LHCN-M2 (cell line): ENCODE measurements around the gene TEX38. TPM values are rescaled to one million over a fixed set of nuclear protein-coding genes. Genes with fewer than 3 reads are reported as not detected.
"Not testable (repeated sequence)": the region's sequence is repeated elsewhere in the genome, so short reads cannot be mapped to it uniquely, and the experiment has no call there.

Source experiments
- DNase-seq: peaks from one replicate; pipeline ENCODE4 v3.0.0-alpha.2; 2012; ENCODE audit warnings: low read depth
- total RNA-seq: library from RNA; depleted of rRNA; stranded (reverse); fragments of >200 nt; gene quantifications from 2 replicates; pipeline ENCODE4 v1.2.3, GENCODE V29; 2014

The TEX38 gene
- total RNA-seq, 1 experiment from 2014 or later: 0.17 TPM

DNA sequence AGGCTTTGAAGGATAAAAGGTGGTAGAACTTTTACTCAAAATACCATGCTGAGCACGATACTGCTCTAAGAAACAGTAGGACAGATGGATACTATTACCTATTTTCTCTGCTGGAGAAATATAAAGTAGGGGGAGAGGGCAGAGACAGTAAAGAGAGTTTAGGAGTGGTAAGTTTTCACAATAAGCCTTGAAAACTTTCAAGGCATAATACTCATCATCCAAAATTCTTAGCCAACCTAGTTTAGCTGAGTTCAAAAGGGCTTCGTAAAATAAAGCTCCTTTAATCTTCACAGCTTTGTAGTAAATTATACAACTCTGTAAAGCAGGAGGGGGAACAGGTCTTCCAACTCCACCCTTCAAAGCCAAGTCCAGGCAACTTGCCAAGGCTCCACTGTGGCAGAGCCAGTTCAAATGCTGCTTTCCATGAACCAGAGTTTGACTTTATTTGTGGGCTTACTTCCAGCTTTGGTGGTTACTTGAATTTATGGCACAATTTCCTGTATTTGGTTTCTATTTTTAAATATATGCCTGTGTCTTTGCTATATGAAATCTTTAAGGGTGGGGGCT, 15.5 kb downstream of the TEX38 start:
- no peak for DNase-seq

DNA sequence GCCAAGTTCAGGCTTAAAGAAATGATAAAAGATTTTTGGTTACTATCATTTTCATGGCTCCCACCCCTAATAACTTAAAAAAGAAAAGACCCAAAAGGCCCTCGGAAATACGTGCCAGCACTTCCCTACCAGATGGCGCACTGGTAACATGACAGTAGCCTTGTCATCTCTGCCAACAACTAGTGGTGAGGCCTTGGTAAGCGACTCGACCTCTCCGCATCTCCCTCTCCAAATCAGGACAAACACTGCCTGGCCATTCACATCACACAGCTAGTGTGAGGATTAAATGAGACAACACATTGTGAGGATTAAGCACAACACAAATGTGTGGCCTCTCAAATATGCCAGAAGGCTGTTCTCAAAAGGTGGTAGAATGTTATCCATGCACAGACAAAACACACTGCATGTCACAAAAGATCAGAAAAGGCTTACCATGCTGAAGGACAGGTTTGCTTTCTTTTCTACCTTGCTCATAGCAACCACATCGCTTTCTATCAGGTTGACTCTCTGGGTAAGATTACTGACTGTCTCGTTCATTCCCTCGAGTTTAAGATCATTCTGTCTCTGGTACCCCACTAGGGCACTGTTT, 16.4 kb downstream of the TEX38 start:
- no peak for DNase-seq

DNA sequence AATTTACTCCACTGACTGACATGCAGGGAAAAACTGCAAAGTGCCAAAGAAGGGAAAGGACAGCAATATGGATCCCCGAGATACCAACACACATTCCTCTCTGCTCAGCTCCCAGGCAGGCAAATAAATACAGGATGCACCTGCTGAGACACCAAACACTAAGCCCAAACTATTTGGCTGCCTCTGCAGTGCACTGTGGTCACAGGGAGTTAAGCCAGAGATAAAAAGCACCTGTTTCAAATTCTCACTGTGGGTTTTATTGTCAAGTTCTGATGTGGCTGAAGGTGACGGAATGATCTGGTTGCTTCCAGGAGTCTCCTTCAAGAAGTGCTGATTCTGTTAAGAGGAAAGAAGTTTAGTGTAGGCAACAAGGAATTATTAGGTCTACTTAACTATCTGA, 17.7 kb downstream of the TEX38 start:
- peak; percentile 26 for DNase-seq

- no peak for DNase-seq
Observed at GRCh38 chr1:46689897-46690296, 18.2 kb downstream of the TEX38 start.

DNA sequence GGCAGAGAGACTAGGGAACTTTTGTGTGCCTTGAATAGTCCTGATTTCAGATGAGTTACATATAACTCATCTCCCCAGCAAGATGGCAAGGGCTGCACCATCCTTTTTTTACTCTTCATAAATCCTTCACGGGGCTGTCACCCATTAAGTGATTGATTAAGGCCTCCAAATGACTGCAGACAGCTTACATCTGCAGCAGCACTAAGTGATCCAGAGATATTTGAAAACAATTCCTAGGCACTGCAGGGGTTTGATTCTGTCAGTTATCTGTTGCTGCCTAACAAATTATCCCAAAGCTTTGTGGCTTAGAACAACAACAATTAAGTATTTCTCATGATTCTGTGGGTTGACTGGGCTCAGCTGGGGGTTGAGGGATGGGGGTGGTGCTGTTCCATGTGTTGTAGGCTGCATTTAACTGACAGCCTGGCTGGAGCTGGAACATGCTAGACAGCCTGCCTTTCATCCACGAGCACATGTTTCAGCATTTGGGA, 19.3 kb downstream of the TEX38 start:
- no peak for DNase-seq

DNA sequence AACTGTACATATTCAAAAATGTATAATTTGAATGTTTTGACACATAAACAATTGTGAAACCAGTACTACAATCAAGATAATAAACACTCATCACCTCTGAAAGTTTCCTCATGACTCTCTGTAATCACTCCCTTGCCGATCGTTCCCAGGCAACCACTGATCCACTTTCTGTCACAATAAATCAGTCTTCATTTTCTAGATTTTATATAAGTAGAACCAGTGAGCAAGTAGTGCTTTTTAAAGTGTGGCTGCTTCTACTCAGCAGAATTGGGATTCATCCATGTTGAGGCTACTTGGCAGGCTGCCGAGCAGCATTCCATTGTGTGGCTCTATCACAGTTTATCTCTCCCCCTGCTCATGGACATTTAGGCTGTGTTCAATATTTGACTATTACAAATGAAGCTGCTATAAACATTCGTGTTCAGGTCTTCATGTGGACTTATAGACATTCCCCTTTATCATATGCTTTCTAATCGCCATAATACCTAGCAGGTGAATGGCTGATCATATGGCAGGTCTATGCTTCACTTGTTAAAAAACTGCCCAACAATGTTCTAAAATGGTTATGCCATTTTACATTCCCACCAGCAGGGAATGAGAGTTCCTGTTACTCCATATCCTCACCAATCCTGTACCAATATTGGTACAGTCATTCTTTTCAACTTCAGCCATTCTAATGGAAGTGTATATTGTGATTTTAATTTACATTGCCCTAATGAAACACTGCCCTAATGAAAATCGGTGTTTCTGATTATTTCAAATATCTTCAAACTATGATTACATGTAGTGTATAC, 20.5 kb downstream of the TEX38 start:
- DNase-seq: no peak

- DNase-seq: no peak
Observed at GRCh38 chr1:46692811-46693770, 21.4 kb downstream of the TEX38 start.

- not testable (repeated sequence) for DNase-seq
Observed at GRCh38 chr1:46694676-46695075, 23.0 kb downstream of the TEX38 start.

- no peak for DNase-seq
Observed at GRCh38 chr1:46697053-46697452, 25.4 kb downstream of the TEX38 start.

DNA sequence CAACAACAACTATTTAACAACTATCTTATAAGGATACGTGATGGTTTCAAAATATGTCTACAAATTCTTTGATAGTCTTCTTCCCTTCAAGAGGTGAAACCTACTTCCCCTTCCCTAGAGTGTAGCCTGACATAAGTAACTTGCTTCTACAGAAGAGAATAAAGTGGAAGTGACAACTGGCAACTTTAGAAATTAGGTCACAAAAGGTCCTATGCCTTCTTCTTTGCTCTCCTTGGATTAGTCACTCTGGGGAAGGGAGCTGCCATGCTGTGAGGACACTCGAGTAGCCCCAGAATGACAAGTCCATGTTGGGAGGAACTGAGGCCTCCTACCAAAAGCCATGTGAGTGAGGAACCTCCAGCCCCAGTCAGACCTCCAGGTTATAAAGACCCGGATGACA, 28.0 kb downstream of the TEX38 start:
- DNase-seq: no peak

DNA sequence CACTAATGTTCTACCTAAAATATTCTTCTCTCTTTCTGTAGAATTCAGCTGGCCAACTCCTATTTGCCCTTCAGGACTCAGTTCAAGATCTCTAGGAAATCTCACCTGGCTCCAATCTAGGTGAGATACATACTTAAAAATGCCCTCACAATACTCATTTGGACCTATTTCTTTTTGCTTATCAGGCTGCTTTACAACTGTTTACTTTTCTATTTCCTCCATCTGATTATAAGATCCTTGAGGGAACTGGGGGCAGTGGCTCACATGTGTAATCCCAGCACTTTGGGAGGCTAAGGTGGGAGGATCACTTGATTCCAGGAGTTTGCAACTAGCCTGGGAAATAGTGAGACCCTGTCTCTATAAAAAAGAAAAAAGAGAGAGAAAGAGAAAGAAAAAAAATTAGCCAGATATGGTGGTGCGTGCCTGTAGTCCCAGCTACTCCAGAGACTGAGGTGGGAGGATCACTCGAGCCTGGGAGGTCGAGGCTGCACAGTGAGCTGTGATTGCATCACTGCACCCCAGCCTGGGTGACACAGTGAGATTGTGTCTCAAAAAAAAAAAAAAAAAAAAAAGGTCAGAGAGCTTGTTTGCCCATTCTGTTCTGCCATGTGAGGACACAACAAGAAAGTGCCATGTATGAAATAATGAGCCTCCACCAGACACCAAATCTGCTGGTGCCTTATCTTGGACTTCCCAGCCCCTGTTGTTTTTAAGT, 32.4 kb downstream of the TEX38 start:
- DNase-seq: no peak

GRCh38 chr1:46705408-46705807, 33.8 kb downstream of the TEX38 start:
- no peak for DNase-seq

DNA sequence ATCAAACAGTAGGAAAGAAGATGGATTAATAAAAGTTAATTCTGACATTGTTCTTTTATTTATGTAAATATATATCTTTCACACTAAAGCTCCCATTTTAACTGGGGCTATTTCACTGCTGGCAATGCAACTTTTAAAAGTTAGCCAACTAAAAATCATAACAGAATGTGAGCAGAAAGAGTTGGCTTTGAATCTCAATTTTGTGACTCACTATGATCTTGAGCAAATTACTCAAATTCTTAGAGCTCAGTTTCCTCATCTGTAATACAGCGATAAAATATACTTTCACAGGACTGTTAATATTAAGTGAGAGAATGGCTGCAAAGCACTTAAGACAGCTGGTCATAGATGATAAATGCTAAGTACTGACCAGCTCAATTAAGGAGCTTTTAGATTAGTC, 36.5 kb downstream of the TEX38 start:
- no peak for DNase-seq

GRCh38 chr1:46714976-46715375, 43.3 kb downstream of the TEX38 start:
- DNase-seq: no peak

GRCh38 chr1:46717654-46718053, 46.0 kb downstream of the TEX38 start:
- no peak for DNase-seq

GRCh38 chr1:46718340-46718726, 46.7 kb downstream of the TEX38 start:
- no peak for DNase-seq

GRCh38 chr1:46718727-46719622, 47.3 kb downstream of the TEX38 start, which contains the start of gene EFCAB14:
EFCAB14 (minus strand) TSS chr1:46719114; CDS start chr1:46718087, 1,027 bp downstream.
- DNase-seq: peak; percentile 80

DNA sequence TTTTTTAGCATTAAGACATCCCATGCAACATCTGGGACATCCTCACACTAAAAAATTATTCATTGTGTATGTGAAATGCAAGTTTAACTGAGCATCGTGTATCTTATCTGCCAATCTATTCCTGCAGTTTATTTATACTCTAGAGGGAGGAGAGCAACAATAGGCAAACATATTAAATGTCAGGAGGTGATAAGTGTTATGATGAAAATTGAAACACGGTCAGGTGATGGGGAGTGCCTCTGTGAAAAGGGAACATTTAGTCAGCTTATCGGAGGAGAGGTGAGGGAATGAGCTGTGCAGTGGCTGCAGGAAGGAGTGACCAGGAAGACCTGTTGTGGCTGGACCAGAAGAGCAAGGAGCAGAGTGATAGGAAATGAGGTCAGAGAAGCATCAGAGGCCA, 48.0 kb downstream of the TEX38 start:
- no peak for DNase-seq

- DNase-seq: not testable (repeated sequence)
Observed at GRCh38 chr1:46720319-46720718, 48.7 kb downstream of the TEX38 start.

- no peak for DNase-seq
Observed at GRCh38 chr1:46721204-46721603, 49.5 kb downstream of the TEX38 start.
